ENCODE results near the gene HNRNPAB.

Gene HNRNPAB

DNA sequence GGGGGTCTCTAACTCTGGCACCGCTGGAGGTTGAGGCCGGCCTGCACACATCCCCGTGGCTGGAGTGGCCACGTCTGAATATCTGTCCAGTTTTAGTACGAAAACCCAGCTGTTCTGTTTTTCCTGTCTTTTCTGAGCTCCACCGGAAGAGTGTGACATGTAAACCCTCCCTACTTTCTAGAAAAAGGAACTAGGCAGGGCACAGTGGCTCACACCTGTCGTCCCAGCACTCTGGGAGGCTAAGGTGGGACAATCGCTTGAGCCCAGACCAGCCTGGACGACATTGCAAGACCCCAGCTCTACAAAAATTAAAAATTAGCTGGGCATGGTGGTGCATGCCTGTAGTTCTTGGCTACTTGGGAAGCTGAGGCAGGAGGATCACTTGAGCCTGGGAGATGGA lies 36.4 kb downstream of the HNRNPAB start:
- in situ Hi-C loops (cut with MboI; ENCODE audit: low sequenced_read_pairs, unreplicated experiment): no loop called here
- DNase-seq (ENCODE audit: low spot score): no peak
- TF ChIP-seq, protein P1, sequence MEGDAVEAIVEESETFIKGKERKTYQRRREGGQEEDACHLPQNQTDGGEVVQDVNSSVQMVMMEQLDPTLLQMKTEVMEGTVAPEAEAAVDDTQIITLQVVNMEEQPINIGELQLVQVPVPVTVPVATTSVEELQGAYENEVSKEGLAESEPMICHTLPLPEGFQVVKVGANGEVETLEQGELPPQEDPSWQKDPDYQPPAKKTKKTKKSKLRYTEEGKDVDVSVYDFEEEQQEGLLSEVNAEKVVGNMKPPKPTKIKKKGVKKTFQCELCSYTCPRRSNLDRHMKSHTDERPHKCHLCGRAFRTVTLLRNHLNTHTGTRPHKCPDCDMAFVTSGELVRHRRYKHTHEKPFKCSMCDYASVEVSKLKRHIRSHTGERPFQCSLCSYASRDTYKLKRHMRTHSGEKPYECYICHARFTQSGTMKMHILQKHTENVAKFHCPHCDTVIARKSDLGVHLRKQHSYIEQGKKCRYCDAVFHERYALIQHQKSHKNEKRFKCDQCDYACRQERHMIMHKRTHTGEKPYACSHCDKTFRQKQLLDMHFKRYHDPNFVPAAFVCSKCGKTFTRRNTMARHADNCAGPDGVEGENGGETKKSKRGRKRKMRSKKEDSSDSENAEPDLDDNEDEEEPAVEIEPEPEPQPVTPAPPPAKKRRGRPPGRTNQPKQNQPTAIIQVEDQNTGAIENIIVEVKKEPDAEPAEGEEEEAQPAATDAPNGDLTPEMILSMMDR (IDR thresholded peaks at IDR 0.05; ENCODE audit: borderline replicate concordance, control extremely low read depth, extremely low read depth, insufficient read depth, missing control alignments): no peak

DNA sequence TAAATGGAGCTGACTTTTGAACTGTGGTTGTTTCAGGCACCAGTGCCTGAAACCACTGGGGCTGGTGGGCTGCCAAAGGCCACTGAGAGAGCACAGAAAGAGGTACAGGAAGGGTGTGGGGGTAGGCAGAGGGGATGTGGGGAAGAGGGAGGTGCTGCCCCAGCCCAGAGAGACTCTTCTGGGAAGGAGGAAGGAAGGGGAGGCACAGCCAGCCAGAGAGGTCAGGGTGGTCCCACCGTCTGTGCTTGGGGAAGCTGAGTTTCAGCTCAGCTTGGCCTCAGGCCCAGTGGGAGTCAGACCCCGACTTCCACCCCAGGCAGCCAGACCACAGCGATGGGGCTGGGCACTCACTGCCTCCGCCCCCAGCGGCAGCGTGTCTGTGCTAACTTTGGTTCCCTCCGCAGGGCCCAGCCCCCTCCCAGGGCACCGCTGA lies 36.9 kb downstream of the HNRNPAB start:
- in situ Hi-C loops (cut with MboI; ENCODE audit: low sequenced_read_pairs, unreplicated experiment): no loop called here
- TF ChIP-seq, protein P1 (IDR thresholded peaks at IDR 0.05; ENCODE audit: borderline replicate concordance, control extremely low read depth, extremely low read depth, insufficient read depth, missing control alignments): no peak
- DNase-seq (ENCODE audit: low spot score): no peak

DNA sequence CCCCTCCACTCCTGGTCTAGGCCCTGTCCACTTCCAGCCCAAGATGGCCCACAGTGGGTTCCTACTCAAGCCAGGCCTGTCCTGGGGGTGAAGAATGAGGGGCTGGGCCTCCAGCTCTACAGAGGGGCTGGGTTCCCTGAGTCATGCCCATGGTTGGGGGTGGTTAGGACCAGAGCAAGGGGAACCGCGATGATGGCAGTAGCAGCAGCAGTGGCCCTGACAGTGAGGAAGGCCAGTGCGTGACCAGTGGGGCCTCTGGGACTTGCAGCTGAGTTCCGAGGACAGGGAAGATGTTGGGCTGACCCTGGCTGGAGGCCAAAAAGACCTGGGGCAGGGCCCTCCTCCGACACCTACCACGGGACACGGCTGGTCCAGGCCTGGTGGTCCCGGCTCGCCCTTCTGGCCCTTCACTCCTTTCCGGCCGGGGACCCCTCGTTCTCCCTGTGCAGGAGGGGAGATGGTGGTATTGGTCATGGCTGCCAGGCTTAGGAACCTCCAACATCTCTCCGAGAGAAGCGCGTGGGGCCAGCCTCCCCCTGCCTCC lies 37.4 kb downstream of the HNRNPAB start:
- in situ Hi-C loops (cut with MboI; ENCODE audit: low sequenced_read_pairs, unreplicated experiment): no loop called here

DNA sequence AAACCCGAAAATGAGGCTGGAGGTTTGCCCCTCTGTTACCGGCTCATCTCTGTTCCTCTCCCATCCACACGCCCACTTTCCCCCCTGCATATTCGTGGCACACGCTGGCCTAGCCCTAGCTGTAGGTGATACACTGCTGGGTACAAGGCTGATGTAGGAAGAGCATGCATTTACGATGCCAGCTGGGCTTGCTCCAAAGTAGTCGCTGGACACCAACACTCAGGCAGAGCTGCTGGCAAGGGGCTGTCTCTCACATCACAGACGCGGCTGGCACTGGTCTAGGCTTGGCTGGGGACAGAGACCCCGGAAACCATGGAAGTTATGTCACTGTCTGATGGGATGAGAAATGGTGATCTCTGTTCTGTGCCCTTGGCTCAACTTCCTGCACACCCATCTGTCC lies 38.1 kb downstream of the HNRNPAB start:
- TF ChIP-seq, protein P1 (IDR thresholded peaks at IDR 0.05; ENCODE audit: borderline replicate concordance, control extremely low read depth, extremely low read depth, insufficient read depth, missing control alignments): no peak
- DNase-seq (ENCODE audit: low spot score): no peak
- in situ Hi-C loops (cut with MboI; ENCODE audit: low sequenced_read_pairs, unreplicated experiment): no loop called here

More for the DNA sequence above, 37.4 kb downstream of the HNRNPAB start:
- TF ChIP-seq, protein P1 (IDR thresholded peaks at IDR 0.05; ENCODE audit: borderline replicate concordance, control extremely low read depth, extremely low read depth, insufficient read depth, missing control alignments): no peak
- no peak for DNase-seq (ENCODE audit: low spot score)

DNA sequence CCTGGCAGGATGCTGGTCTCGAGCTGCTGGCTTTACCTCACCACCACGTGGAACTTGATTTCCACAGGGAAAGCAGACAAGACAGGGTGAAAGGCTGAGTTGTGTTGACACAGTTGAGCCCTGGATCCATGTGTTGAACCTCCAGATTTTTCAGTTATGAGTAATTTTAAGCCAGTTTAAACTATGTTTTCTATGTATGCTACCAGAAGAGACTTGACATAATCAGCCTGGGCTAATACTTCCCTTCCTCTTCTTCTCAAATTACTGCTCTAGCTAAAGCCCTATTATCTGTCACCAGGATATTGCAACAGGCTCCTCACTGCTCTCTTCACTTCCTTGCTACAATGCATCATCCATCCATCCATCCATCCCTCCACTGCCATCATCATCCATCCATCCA lies 40.2 kb downstream of the HNRNPAB start:
- in situ Hi-C loops (cut with MboI; ENCODE audit: low sequenced_read_pairs, unreplicated experiment): no loop called here
- no peak for DNase-seq (ENCODE audit: low spot score)
- TF ChIP-seq, protein P1 (IDR thresholded peaks at IDR 0.05; ENCODE audit: borderline replicate concordance, control extremely low read depth, extremely low read depth, insufficient read depth, missing control alignments): no peak

DNA sequence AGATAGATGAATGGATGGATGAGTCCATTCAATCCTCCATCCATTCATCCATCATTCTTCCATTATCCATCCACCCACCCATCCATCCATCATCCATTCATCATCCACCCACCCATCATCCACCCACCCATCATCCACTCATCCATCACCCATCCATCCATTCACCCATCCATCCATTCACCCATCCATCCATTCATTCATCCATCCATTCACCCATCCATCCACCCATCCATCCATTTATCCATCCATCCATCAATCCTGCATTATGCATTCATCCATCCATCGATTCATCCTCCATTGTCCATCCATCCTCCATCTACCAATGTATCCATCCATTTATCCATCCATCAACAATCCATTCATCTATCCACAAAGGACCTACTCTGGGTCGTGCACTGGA lies 41.1 kb downstream of the HNRNPAB start:
- in situ Hi-C loops (cut with MboI; ENCODE audit: low sequenced_read_pairs, unreplicated experiment): no loop called here
- no peak for DNase-seq (ENCODE audit: low spot score)
- TF ChIP-seq, protein P1 (IDR thresholded peaks at IDR 0.05; ENCODE audit: borderline replicate concordance, control extremely low read depth, extremely low read depth, insufficient read depth, missing control alignments): no peak

Data from GM13976 (cell line).